HCT116 (cell line): ENCODE data around the gene COX11. TPM values are rescaled to one million over a fixed set of nuclear protein-coding genes. Genes with fewer than 3 reads are reported as not detected.

Experiments
- ATAC-seq: fragments of 200-7000 bp; cut with Tn5 transposase; 2 replicates; pipeline ENCODE4 v1.9.1; 2020; ENCODE audit warnings: mild to moderate bottlenecking, moderate library complexity
- BruUV-seq: library from RNA; stranded (reverse); fragments of 400-500 nt; replicated peaks from 2 replicates; lab custom pipeline; 2021; lab: Mats Ljungman, UMichigan
- CTCF ChIA-PET: fragments of 300-600 bp; sonication (Branson Sonifier 250); formaldehyde crosslinking; loops from one replicate; lab custom pipeline; 2021; ENCODE audit warnings: antibody characterized with exemption; lab: Charles Lee
- POLR2A ChIA-PET: fragments of 300-600, 350-600 bp; sonication (Branson Sonifier 250); formaldehyde crosslinking; loops from one replicate; lab custom pipeline; 2021; ENCODE audit warnings: antibody characterized with exemption; lab: Charles Lee
- RAD21 ChIA-PET, 2 experiments: fragments of 300-600 bp; sonication (Branson Sonifier 250); formaldehyde crosslinking; loops; one replicate each; lab custom pipeline; 2023; ENCODE audit warnings: low total read pairs in 2 of 2; ENCODE audit not compliant: uncharacterized antibody in 2 of 2, unreplicated experiment in 2 of 2, low non-redundant PET in 1 of 2; lab: Charles Lee
- DNase-seq: peaks from one replicate; pipeline ENCODE4 v3.0.0-alpha.2; 2010; ENCODE audit warnings: low read depth, low spot score
- H2AFZ ChIP-seq: fragments of 200-600 bp; shearing (Covaris generic), sonication (generic); 2 replicates; pipeline ENCODE4 v1.6.1; 2017; ENCODE audit warnings: low read depth, mixed run types, mixed read lengths, antibody characterized with exemption, low read length; ENCODE audit not compliant: poor library complexity, severe bottlenecking
- H3K27ac ChIP-seq: 2 replicates; pipeline ENCODE4 v1.5.1; 2012; ENCODE audit warnings: low read depth, low read length
- H3K27me3 ChIP-seq: fragments of 200-600 bp; sonication (generic); 2 replicates; pipeline ENCODE4 v1.6.1; 2016; ENCODE audit warnings: mixed run types, low read length, mixed read lengths; ENCODE audit not compliant: insufficient read depth
- H3K36me3 ChIP-seq, 2 experiments: fragments of 200-500 bp in 1 of 2; fragments of 200-600 bp in 1 of 2; sonication (Bioruptor generic) in 1 of 2; sonication (generic) in 1 of 2; 2 replicates each; pipeline versions ENCODE4 v1.5.1 to v1.6.1; 2014 to 2016; ENCODE audit warnings: low read length in 2 of 2, inconsistent platforms in 1 of 2, mixed read lengths in 1 of 2, mixed run types in 1 of 2; ENCODE audit not compliant: insufficient read depth in 2 of 2, control insufficient read depth in 1 of 2
- H3K4me1 ChIP-seq, 2 experiments: fragments of 200-600 bp in 1 of 2; sonication (generic) in 1 of 2; 2 replicates each; pipeline versions ENCODE4 v1.5.1 to v1.6.1; 2012 to 2017; ENCODE audit warnings: low read length in 2 of 2, inconsistent platforms in 1 of 2, mild to moderate bottlenecking in 1 of 2, mixed read lengths in 1 of 2, mixed run types in 1 of 2, moderate library complexity in 1 of 2; ENCODE audit not compliant: insufficient read depth in 2 of 2, control insufficient read depth in 1 of 2
- H3K4me2 ChIP-seq: fragments of 200-600 bp; sonication (generic); 2 replicates; pipeline ENCODE4 v1.6.1; 2017; ENCODE audit warnings: mixed run types, low read length, mixed read lengths
- H3K4me3 ChIP-seq, 2 experiments: fragments of 200-600 bp in 1 of 2; sonication (generic) in 1 of 2; replicated peaks in 1 of 2; 2 replicates each; pipeline ENCODE4 v1.5.1; 2011 to 2016; ENCODE audit warnings: low read length in 2 of 2, control low read depth in 1 of 2, low read depth in 1 of 2, mild to moderate bottlenecking in 1 of 2, mixed read lengths in 1 of 2, mixed run types in 1 of 2
- H3K79me2 ChIP-seq: fragments of 200-600 bp; sonication (generic); 2 replicates; pipeline ENCODE4 v1.6.1; 2017; ENCODE audit warnings: mild to moderate bottlenecking, mixed run types, low read length, moderate library complexity, mixed read lengths; ENCODE audit not compliant: insufficient read depth
- H3K9ac ChIP-seq: fragments of 200-600 bp; sonication (generic); 2 replicates; pipeline ENCODE4 v1.6.1; 2016; ENCODE audit warnings: low read length, mixed read lengths
- H3K9me2 ChIP-seq: fragments of 200-600 bp; sonication (generic), shearing (Covaris generic); 2 replicates; pipeline ENCODE4 v1.6.1; 2017; ENCODE audit warnings: mixed run types, mild to moderate bottlenecking, moderate library complexity; ENCODE audit not compliant: insufficient read depth
- H3K9me3 ChIP-seq, 2 experiments: fragments of 200-500 bp in 1 of 2; fragments of 200-600 bp in 1 of 2; sonication (Bioruptor generic) in 1 of 2; sonication (generic) in 1 of 2; 2 replicates each; pipeline ENCODE4 v1.6.1; 2014 to 2017; ENCODE audit warnings: low read length in 2 of 2, mixed read lengths in 2 of 2, inconsistent platforms in 1 of 2, low read depth in 1 of 2, mild to moderate bottlenecking in 1 of 2, mixed run types in 1 of 2, moderate library complexity in 1 of 2; ENCODE audit not compliant: control insufficient read depth in 1 of 2, insufficient read depth in 1 of 2
- H4K20me1 ChIP-seq: fragments of 200-600 bp; sonication (generic), shearing (Covaris generic); 2 replicates; pipeline ENCODE4 v1.6.1; 2017; ENCODE audit warnings: mixed run types, mild to moderate bottlenecking, moderate library complexity; ENCODE audit not compliant: insufficient read depth
- CBX3 ChIP-seq: IDR thresholded peaks from 2 replicates; pipeline ENCODE4 v1.6.1; 2012; ENCODE audit warnings: low read depth
- CEBPB ChIP-seq: IDR thresholded peaks from 2 replicates; pipeline ENCODE4 v1.6.1; 2012; ENCODE audit warnings: low read depth
- EZH2 ChIP-seq: fragments of 200-600 bp; sonication (generic); IDR thresholded peaks from 2 replicates; pipeline ENCODE4 v1.6.1; 2017; ENCODE audit warnings: antibody characterized with exemption, mixed run types
- EZH2phosphoT487 ChIP-seq: fragments of 200-600 bp; IDR thresholded peaks from 2 replicates; pipeline ENCODE4 v1.6.1; 2018; ENCODE audit warnings: antibody characterized with exemption, borderline replicate concordance
- POLR2A ChIP-seq: IDR thresholded peaks from 2 replicates; pipeline ENCODE4 v1.7.0; 2011; ENCODE audit warnings: borderline replicate concordance; ENCODE audit not compliant: insufficient read depth, insufficient read length; ENCODE audit errors: extremely low read depth
- SIN3A ChIP-seq: IDR thresholded peaks from 2 replicates; pipeline ENCODE4 v1.6.1; 2012; ENCODE audit warnings: low read depth
- SP1 ChIP-seq: IDR thresholded peaks from 2 replicates; pipeline ENCODE4 v1.6.1; 2012; ENCODE audit warnings: low read depth
- SRF ChIP-seq: IDR thresholded peaks from 2 replicates; pipeline ENCODE4 v1.6.1; 2012; ENCODE audit warnings: low read depth
- TCF7L2 ChIP-seq: IDR thresholded peaks from 2 replicates; pipeline ENCODE4 v1.7.0; 2011; ENCODE audit warnings: borderline replicate concordance, inconsistent platforms; ENCODE audit not compliant: insufficient read depth, insufficient read length; ENCODE audit errors: extremely low read depth
- YY1 ChIP-seq: IDR thresholded peaks from 2 replicates; pipeline ENCODE4 v1.6.1; 2011; ENCODE audit warnings: low read length, low read depth, moderate library complexity, mild to moderate bottlenecking; ENCODE audit not compliant: insufficient replicate concordance; ENCODE audit errors: extremely low read depth
- intact Hi-C: fragments of 100-400 bp; cut with micrococcal nuclease; formaldehyde crosslinking; loops from 2 replicates; pipeline ENCODE4 v1.10.0; 2022
- total RNA-seq: library from RNA; stranded (reverse); gene quantifications from one replicate; pipeline ENCODE4 v1.2.1, GENCODE V29; 2021; ENCODE audit not compliant: unreplicated experiment
- TF ChIP-seq, protein P1 (sequence below): IDR thresholded peaks from 2 replicates; pipeline ENCODE4 v1.6.1; 2012
- TF ChIP-seq, protein P2 (sequence below): IDR thresholded peaks from 2 replicates; pipeline ENCODE4 v1.6.1; 2011; ENCODE audit warnings: mild to moderate bottlenecking, low read length, moderate library complexity; ENCODE audit not compliant: insufficient replicate concordance; ENCODE audit errors: extremely low read depth
- TF ChIP-seq, protein P3 (sequence below): IDR thresholded peaks from 2 replicates; pipeline ENCODE4 v1.6.1; 2012
- TF ChIP-seq, protein P4 (sequence below): IDR thresholded peaks from 2 replicates; pipeline ENCODE4 v1.6.1; 2012; ENCODE audit warnings: low read depth

Gene COX11
- total RNA-seq, 1 experiment from 2014 or later: 62.9 TPM

DNA sequence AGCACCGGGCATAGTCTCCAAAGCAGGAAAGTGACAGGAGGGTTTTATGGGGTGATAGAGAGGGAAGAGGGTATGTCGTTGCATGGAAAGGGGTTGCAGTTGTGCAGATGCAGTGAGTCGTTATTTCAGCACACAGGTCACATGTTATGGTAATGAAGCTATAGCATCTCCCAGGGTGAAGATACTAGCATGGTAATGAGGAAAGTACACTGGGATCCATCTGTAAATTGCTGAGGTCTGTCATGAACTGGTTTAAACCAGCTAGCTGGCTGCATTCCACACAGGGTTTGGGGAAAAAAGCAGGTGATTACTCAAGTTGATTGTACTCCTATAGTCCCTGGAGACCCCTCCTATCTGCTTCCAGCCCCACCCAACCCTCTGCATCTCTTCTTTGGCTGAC lies 11.7 kb downstream of the COX11 start:
- DNase-seq (no peak), ATAC-seq (no peak)
- no peak overlapping the region for H3K9ac ChIP-seq
- H3K4me3 ChIP-seq: no peak overlapping the region
- POLR2A ChIA-PET: interaction anchor here (1.1 kb wide), 1 partner anchor 19 kb away, joined by 3 read pairs; no protein-coding TSS in a partner anchor
- intact Hi-C loops: no loop called here
- no peaks in the 10 kb centered on the region for H3K79me2 ChIP-seq
- H3K27me3 ChIP-seq: no peaks in the 10 kb centered on the region
- no TSS peak for BruUV-seq
- TF ChIP-seq POLR2A (no peak), CEBPB (no peak), YY1 (no peak), SP1 (no peak), EZH2 (no peak), EZH2phosphoT487 (no peak), SRF (no peak), SIN3A (no peak), CBX3 (no peak), TCF7L2 (no peak)
- TF ChIP-seq, protein P1, sequence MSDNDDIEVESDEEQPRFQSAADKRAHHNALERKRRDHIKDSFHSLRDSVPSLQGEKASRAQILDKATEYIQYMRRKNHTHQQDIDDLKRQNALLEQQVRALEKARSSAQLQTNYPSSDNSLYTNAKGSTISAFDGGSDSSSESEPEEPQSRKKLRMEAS: no peak
- TF ChIP-seq, protein P2, sequence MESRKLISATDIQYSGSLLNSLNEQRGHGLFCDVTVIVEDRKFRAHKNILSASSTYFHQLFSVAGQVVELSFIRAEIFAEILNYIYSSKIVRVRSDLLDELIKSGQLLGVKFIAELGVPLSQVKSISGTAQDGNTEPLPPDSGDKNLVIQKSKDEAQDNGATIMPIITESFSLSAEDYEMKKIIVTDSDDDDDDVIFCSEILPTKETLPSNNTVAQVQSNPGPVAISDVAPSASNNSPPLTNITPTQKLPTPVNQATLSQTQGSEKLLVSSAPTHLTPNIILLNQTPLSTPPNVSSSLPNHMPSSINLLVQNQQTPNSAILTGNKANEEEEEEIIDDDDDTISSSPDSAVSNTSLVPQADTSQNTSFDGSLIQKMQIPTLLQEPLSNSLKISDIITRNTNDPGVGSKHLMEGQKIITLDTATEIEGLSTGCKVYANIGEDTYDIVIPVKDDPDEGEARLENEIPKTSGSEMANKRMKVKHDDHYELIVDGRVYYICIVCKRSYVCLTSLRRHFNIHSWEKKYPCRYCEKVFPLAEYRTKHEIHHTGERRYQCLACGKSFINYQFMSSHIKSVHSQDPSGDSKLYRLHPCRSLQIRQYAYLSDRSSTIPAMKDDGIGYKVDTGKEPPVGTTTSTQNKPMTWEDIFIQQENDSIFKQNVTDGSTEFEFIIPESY: no peak
- TF ChIP-seq, protein P3, sequence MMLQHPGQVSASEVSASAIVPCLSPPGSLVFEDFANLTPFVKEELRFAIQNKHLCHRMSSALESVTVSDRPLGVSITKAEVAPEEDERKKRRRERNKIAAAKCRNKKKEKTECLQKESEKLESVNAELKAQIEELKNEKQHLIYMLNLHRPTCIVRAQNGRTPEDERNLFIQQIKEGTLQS: no peak
- TF ChIP-seq, protein P4, sequence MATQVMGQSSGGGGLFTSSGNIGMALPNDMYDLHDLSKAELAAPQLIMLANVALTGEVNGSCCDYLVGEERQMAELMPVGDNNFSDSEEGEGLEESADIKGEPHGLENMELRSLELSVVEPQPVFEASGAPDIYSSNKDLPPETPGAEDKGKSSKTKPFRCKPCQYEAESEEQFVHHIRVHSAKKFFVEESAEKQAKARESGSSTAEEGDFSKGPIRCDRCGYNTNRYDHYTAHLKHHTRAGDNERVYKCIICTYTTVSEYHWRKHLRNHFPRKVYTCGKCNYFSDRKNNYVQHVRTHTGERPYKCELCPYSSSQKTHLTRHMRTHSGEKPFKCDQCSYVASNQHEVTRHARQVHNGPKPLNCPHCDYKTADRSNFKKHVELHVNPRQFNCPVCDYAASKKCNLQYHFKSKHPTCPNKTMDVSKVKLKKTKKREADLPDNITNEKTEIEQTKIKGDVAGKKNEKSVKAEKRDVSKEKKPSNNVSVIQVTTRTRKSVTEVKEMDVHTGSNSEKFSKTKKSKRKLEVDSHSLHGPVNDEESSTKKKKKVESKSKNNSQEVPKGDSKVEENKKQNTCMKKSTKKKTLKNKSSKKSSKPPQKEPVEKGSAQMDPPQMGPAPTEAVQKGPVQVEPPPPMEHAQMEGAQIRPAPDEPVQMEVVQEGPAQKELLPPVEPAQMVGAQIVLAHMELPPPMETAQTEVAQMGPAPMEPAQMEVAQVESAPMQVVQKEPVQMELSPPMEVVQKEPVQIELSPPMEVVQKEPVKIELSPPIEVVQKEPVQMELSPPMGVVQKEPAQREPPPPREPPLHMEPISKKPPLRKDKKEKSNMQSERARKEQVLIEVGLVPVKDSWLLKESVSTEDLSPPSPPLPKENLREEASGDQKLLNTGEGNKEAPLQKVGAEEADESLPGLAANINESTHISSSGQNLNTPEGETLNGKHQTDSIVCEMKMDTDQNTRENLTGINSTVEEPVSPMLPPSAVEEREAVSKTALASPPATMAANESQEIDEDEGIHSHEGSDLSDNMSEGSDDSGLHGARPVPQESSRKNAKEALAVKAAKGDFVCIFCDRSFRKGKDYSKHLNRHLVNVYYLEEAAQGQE: no peak
- no peaks in the 10 kb centered on the region for H4K20me1 ChIP-seq
- no peaks in the 10 kb centered on the region for H3K9me2 ChIP-seq
- H3K27ac ChIP-seq: no peak overlapping the region
- H3K36me3 ChIP-seq: peaks cover 38 to 47% of the 10 kb centered on the region in 2 experiments; a peak in 3 of 4 replicates
- CTCF ChIA-PET: no interaction called here
- no peak overlapping the region for H3K4me2 ChIP-seq
- no peak overlapping the region for H2AFZ ChIP-seq
- H3K4me1 ChIP-seq: no peaks in the 10 kb centered on the region
- RAD21 ChIA-PET: no interaction called here
- H3K9me3 ChIP-seq: no peaks in the 10 kb centered on the region
